A172 (cell line): Measurements from ENCODE around the gene CEP350. TPM values are rescaled to one million over a fixed set of nuclear protein-coding genes. Genes with fewer than 3 reads are reported as not detected.

ENCODE experiments used
- DNase-seq: peaks from one replicate; pipeline ENCODE4 v3.0.0-alpha.2; 2015; ENCODE audit warnings: low spot score
- total RNA-seq: library from RNA; depleted of rRNA; stranded (reverse); fragments of >200 nt; shearing (Covaris generic); gene quantifications from 2 replicates; pipeline ENCODE4 v1.2.3, GENCODE V29; 2014; rRNA removed

Gene CEP350
- total RNA-seq, 1 experiment from 2014 or later: 30.3 TPM

- DNase-seq: peak; percentile 33
These were observed 200.6 kb downstream of the CEP350 start for GRCh38 chr1:180155182-180155682.

- no peak for DNase-seq
These were observed 201.6 kb downstream of the CEP350 start for GRCh38 chr1:180156201-180156600.

- DNase-seq: no peak
These were observed 202.1 kb downstream of the CEP350 start for GRCh38 chr1:180156631-180157091.

GRCh38 chr1:180157108-180157507, 202.5 kb downstream of the CEP350 start:
- DNase-seq: peak; percentile 75

DNA sequence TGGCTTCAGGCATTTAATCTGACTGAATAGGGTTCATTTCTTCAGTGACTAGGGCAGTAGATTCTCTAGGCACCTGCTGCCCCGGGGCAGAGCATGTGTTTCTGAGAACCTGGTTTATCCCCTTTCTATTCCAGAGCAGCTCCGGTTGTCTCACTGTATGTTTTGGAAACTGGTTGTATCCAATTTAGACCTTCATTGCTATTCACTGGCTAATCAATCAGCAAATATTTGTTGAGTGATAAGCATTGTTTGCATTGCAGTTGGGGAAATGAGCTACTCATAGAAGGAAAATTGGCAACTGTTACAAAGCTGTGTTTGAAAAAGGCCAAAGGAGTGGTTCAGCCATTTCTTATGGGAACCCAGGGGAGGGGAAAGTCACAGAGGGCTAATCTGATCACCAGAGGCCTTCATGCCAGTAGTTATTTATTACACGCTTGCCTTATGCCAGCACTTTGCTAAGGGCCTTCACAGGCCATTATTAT, 203.0 kb downstream of the CEP350 start:
- DNase-seq: no peak

DNA sequence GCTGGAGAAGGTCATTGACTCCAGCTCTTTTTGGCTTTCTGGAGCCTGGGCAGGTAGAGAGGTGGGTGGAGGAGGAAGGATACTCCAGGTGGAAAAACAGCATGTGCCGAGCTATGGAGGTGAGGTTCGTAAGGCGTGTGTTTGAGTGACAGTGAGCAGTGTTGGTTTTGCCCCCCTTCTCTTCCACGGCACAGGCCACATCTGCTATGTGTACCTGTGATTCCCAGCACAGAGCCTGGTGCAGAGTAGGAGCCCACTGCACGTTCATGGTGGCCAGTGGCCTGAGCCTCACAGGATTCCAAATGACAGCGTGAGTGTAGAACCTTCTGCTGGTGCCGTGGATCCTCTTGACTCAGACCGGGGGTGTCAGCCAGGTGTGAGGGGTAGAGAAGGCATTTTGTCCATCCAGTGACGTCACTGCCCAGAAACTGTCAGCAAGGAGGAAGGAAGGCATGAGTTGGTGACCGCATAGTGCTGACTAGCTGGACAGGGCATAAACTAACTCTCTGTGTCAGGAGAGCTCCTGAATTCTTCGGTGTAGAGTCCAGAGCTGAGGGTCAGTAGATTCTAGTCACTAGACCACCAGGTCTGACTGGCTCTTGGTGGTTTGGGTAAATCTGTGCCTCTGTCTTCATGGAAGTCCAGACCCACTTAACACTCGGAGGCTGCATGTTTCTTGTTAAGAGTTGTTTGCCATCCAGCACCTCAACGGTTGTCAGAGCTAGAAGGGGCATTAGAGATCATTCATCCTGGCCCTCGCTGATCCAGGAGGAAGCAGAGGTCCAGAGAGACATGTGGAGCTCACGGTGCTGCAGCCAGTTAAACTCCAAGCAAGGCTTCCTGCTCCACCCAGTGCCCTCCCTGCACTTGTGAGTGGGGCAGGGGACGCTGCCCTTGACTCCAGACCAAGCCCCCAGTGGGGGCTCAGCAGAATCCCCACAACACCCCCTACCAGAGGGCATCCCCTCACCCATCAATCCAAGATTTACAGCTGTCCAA, 203.8 kb downstream of the CEP350 start:
- no peak for DNase-seq

DNA sequence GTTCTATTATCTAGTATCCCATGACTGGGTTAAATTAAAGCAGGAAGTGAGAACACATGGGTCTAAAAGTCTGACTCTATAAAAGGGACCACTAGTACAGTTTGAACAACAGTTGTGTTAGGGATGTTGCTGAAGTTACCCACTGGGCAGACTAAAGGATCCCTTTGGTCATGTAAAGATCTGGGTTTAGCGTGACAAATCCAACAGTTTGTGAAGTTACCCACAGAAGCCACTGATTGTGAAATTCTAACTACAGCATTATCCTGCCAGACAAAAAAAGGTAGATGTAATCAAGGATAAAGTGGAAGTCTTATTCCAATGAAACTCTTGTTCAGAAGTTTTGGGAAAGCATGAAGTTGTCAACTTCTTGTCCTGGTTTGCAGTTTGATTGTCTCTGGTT, 205.7 kb downstream of the CEP350 start:
- no peak for DNase-seq

GRCh38 chr1:180163041-180163440, 208.4 kb downstream of the CEP350 start:
- no peak for DNase-seq

Other genes with a start within 250 kb of the CEP350 start
- 0.10 and 0.24 TPM in 2 replicates for gene FAM163A, start 211.5 kb upstream of the CEP350 start, total RNA-seq
- gene TOR1AIP2, start 77.0 kb upstream of the CEP350 start, total RNA-seq: 114 and 143 TPM in 2 replicates
- gene TOR1AIP1, start 72.5 kb upstream of the CEP350 start, total RNA-seq: 53.3 and 57.7 TPM in 2 replicates
- gene QSOX1, start 200.1 kb downstream of the CEP350 start, total RNA-seq: 222 and 273 TPM in 2 replicates